ENCODE measurements around the gene GPC6. TPM values are rescaled to one million over a fixed set of nuclear protein-coding genes. Genes with fewer than 3 reads are reported as not detected.

GPC6 gene
- total RNA-seq, 1 donor from 2014 or later: 63.0 TPM

DNA sequence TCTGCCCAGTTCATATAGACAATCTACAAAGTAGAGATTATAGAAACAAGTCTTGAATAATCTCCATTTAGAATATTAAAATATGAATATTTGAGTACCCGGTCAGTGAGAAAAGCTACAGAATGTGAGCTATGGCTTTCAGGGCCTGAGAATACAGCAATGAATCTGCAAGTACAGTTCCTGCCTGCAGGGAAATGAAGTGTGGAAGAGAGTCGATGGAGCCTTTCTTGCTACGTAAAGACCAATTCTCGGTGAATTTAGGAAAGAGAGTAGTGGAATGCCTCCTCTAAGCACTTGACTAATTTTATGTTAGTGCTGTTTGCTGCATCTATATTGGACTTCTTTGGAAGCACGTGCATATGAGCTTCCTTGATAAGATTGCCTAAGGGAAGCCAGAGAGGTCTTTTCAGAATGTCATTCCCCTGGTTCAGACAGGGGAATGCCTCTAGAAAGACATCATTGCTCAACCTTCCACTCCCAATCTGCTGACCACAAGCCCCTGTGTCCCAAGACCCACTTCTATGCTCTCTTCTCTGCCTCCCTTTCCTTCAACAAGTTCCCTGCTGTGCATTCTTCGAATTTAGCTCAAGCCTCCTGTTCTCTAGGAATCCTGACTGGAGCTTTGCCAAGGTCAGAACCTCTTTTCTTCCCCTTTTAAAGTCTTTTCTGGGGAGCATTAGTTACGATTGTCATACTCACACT, 41.9 kb downstream of the GPC6 start:
- no peaks in the 10 kb centered on the region for H3K27me3 Mint-ChIP-seq (ENCODE audit: low read depth, unreplicated experiment)
- TF ChIP-seq CTCF (IDR thresholded peaks at IDR 0.05; ENCODE audit: insufficient read depth, low read depth, low read length): no peak
- no peak for TF ChIP-seq EZH2 (IDR thresholded peaks at IDR 0.05; ENCODE audit: insufficient read depth, low read length)
- DNase-seq (ENCODE audit: low read depth) (no peak), FAIRE-seq (no peak)
- peaks cover 28% of the 10 kb centered on the region for H3K4me1 Mint-ChIP-seq (ENCODE audit: low read depth, unreplicated experiment)
- H3K4me3 Mint-ChIP-seq (ENCODE audit: unreplicated experiment): no peak overlapping the region
- peaks cover 4% of the 10 kb centered on the region for H4K20me1 ChIP-seq (ENCODE audit: insufficient read depth, low read length)
- no peak overlapping the region for H3K4me2 ChIP-seq (ENCODE audit: low read length)
- H3K9ac ChIP-seq (ENCODE audit: low read length): no peak overlapping the region
- no peaks in the 10 kb centered on the region for H3K9me3 Mint-ChIP-seq (ENCODE audit: unreplicated experiment)
- H3K27ac ChIP-seq (ENCODE audit: low read depth, low read length): no peak overlapping the region
- H3K36me3 Mint-ChIP-seq (ENCODE audit: low read depth, unreplicated experiment): peaks cover 2% of the 10 kb centered on the region
- peaks cover 13% of the 10 kb centered on the region for H3K79me2 ChIP-seq (ENCODE audit: insufficient read depth, low read length)
- no peak overlapping the region for H3K27ac Mint-ChIP-seq (ENCODE audit: unreplicated experiment)
- H3K36me3 ChIP-seq (ENCODE audit: insufficient read depth, low read length): no peaks in the 10 kb centered on the region
- no peaks in the 10 kb centered on the region for H3K27me3 ChIP-seq (ENCODE audit: insufficient read depth, low read length)
- H3K4me3 ChIP-seq (ENCODE audit: insufficient read depth, low read depth, low read length): no peak overlapping the region
- peaks cover 3% of the 10 kb centered on the region for H3K4me1 ChIP-seq (ENCODE audit: insufficient read depth, low read length)
- H2AFZ ChIP-seq (ENCODE audit: low read depth, low read length): no peak overlapping the region
- no peaks in the 10 kb centered on the region for H3K9me3 ChIP-seq (ENCODE audit: insufficient read depth, low read depth, low read length)

DNA sequence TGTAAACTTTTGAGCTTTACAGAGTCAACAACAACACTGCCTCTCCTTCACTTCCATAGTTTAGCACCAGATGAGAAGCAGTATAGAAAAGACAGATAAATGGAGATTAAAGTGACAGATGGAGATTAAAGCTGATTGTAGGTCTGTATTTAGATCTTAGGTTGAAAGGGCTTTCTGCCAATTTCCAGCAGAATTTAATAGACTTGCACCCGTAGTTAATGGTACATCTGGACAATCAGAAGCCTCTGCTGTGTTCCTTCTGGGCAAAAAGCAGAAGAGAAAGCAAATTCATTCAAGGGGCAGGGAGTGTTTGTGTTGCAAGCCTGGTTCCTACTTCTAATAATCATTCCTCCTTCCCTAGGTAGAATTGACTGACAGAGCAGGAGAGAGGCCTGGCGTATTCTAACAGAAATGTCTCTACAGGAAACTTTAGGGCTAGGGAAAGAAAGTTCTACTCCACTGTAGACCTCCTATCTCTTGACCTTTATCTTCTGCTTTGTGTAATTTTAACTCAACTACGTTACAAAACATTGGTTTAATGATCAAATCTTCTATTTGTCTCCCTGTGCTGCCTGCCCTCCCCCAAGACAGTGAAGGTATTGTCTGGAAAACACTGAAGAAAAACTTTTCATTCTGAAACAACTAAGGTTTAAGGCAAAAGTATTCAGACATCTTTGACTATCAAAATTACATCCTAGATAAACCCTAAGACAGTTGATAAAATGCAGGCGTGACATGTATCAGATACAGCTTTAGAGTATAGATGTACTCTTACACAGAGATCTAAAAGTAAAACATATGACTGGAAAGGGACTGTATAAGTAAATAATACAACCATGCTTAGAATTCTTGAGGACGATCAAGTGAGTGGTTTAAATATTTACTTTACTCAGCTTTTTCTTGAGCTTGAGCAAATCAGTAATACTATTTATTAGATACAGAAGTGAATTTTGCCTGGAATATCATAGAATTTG, 44.4 kb downstream of the GPC6 start:
- Histone ChIP-seq H3K9me3 (ENCODE audit: insufficient read depth, low read depth, low read length) (no peaks in the 10 kb centered on the region), H4K20me1 (ENCODE audit: insufficient read depth, low read length) (peaks cover 8% of the 10 kb centered on the region), H3K36me3 (ENCODE audit: insufficient read depth, low read length) (no peaks in the 10 kb centered on the region), H3K4me2 (ENCODE audit: low read length) (no peak overlapping the region), H3K27ac (ENCODE audit: low read depth, low read length) (no peak overlapping the region), H3K79me2 (ENCODE audit: insufficient read depth, low read length) (no peaks in the 10 kb centered on the region), H3K4me1 (ENCODE audit: insufficient read depth, low read length) (peaks cover 3% of the 10 kb centered on the region), H3K4me3 (ENCODE audit: insufficient read depth, low read depth, low read length) (no peak overlapping the region), H2AFZ (ENCODE audit: low read depth, low read length) (no peak overlapping the region), H3K27me3 (ENCODE audit: insufficient read depth, low read length) (no peaks in the 10 kb centered on the region), H3K9ac (ENCODE audit: low read length) (no peak overlapping the region)
- no peak overlapping the region for H3K4me3 Mint-ChIP-seq (ENCODE audit: unreplicated experiment)
- no peak for FAIRE-seq
- no peaks in the 10 kb centered on the region for H3K9me3 Mint-ChIP-seq (ENCODE audit: unreplicated experiment)
- H3K36me3 Mint-ChIP-seq (ENCODE audit: low read depth, unreplicated experiment): no peaks in the 10 kb centered on the region
- no peaks in the 10 kb centered on the region for H3K27me3 Mint-ChIP-seq (ENCODE audit: low read depth, unreplicated experiment)
- DNase-seq (ENCODE audit: low read depth): no peak
- H3K4me1 Mint-ChIP-seq (ENCODE audit: low read depth, unreplicated experiment): peaks cover 22% of the 10 kb centered on the region
- TF ChIP-seq CTCF (IDR thresholded peaks at IDR 0.05; ENCODE audit: insufficient read depth, low read depth, low read length) (no peak), EZH2 (IDR thresholded peaks at IDR 0.05; ENCODE audit: insufficient read depth, low read length) (no peak)
- H3K27ac Mint-ChIP-seq (ENCODE audit: unreplicated experiment): peak overlapping the region; percentile 70

All from astrocyte (in vitro differentiated cells and primary cell).